SK-N-DZ (cell line): ENCODE data around the gene SHCBP1. TPM values are rescaled to one million over a fixed set of nuclear protein-coding genes. Genes with fewer than 3 reads are reported as not detected.
A peak's percentile ranks its signal among the peaks of the same experiment; 100 is the strongest.
"Not testable (repeated sequence)": the region's sequence is repeated elsewhere in the genome, so short reads cannot be mapped to it uniquely, and the experiment has no call there.

ENCODE experiments used
- DNase-seq: peaks from one replicate; pipeline ENCODE4 v3.0.0-alpha.2; 2015; ENCODE audit warnings: low spot score
- polyA plus RNA-seq, 2 experiments: library from polyadenylated mRNA; depleted of rRNA; stranded (reverse); fragments of >200 nt; gene quantifications; 2 replicates each; pipeline ENCODE4 v1.2.3, GENCODE V29; 2014

Gene SHCBP1
- 9.7 and 11.4 TPM in 2 replicates for polyA plus RNA-seq (2014; cell fraction: cytosol; rRNA removed)
- polyA plus RNA-seq (2014; cell fraction: nucleus; rRNA removed) = 5.0 and 14.0 TPM in 2 replicates

GRCh38 chr16:46621006-46621933 lies at the start of gene SHCBP1:
TSS of gene SHCBP1 (minus strand) at chr16:46621379. CDS start at chr16:46621359, 20 bp downstream.
- peak; percentile 88 for DNase-seq

- DNase-seq = no peak
These were observed 40.9 kb upstream of the SHCBP1 start for GRCh38 chr16:46662123-46662522.

- no peak for DNase-seq
These were observed 37.7 kb upstream of the SHCBP1 start for GRCh38 chr16:46658925-46659324.

GRCh38 chr16:46651305-46651704 lies 30.1 kb upstream of the SHCBP1 start:
- no peak for DNase-seq

GRCh38 chr16:46650254-46650623 lies 29.1 kb upstream of the SHCBP1 start:
- DNase-seq = no peak

- no peak for DNase-seq
These were observed 28.5 kb upstream of the SHCBP1 start for GRCh38 chr16:46649588-46650253.

GRCh38 chr16:46648656-46649055 lies 27.5 kb upstream of the SHCBP1 start:
- DNase-seq = no peak

- DNase-seq = no peak
These were observed 18.1 kb upstream of the SHCBP1 start for GRCh38 chr16:46638947-46639925.

- peak; percentile 87 for DNase-seq
These were observed 11.9 kb upstream of the SHCBP1 start for GRCh38 chr16:46632778-46633733.

- DNase-seq = peak; percentile 76
These were observed 8.4 kb upstream of the SHCBP1 start for GRCh38 chr16:46629331-46630219.

GRCh38 chr16:46627746-46628145 lies 6.6 kb upstream of the SHCBP1 start:
- DNase-seq = no peak

- DNase-seq = not testable (repeated sequence)
These were observed 5.5 kb upstream of the SHCBP1 start for GRCh38 chr16:46626681-46627080.

GRCh38 chr16:46624862-46625261 lies 3.7 kb upstream of the SHCBP1 start:
- not testable (repeated sequence) for DNase-seq

- not testable (repeated sequence) for DNase-seq
These were observed 2.5 kb upstream of the SHCBP1 start for GRCh38 chr16:46623707-46624106.

GRCh38 chr16:46623246-46623645 lies 2.1 kb upstream of the SHCBP1 start:
- not testable (repeated sequence) for DNase-seq

GRCh38 chr16:46621934-46622676 lies 926 bp upstream of the SHCBP1 start:
- no peak for DNase-seq

- DNase-seq = no peak
These were observed 743 bp downstream of the SHCBP1 start for GRCh38 chr16:46620266-46621005.

- no peak for DNase-seq
These were observed 2.7 kb downstream of the SHCBP1 start for GRCh38 chr16:46618516-46618915.
